Heart left ventricle (tissue), 16 donors: Measurements from ENCODE around the gene FURIN. TPM values are rescaled to one million over a fixed set of nuclear protein-coding genes. Genes with fewer than 3 reads are reported as not detected.
A peak's percentile ranks its signal among the peaks of the same experiment; 100 is the strongest.

Source experiments
- ATAC-seq, 4 donors: fragments of 200-7000 bp; cut with Tn5 transposase; one replicate each; pipeline ENCODE4 v1.9.1; 2020 to 2022; ENCODE audit warnings: moderate library complexity in 4 of 4, mild to moderate bottlenecking in 3 of 4, moderate number of reproducible peaks in 1 of 4
- DNase-seq, 5 donors: peaks; one replicate each; pipeline ENCODE4 v3.0.0-alpha.2; 2020
- H3K27ac ChIP-seq, 12 donors: fragments of 200-600 bp; sonication (generic) in 4 of 12; one replicate each; pipeline versions ENCODE4 v1.5.0 to v1.8.0; 2016 to 2022; ENCODE audit warnings: mild to moderate bottlenecking in 2 of 12
- H3K27me3 ChIP-seq, 9 donors: fragments of 200-600 bp; sonication (generic) in 2 of 9; one replicate each; pipeline versions ENCODE4 v1.5.1 to v1.8.0; 2016 to 2022; ENCODE audit warnings: mild to moderate bottlenecking in 3 of 9
- H3K36me3 ChIP-seq, 9 donors: fragments of 200-600 bp; sonication (generic) in 2 of 9; one replicate each; pipeline versions ENCODE4 v1.5.0 to v1.8.0; 2018 to 2022; ENCODE audit warnings: mild to moderate bottlenecking in 2 of 9
- H3K4me1 ChIP-seq, 12 donors: fragments of 200-600 bp; sonication (generic) in 4 of 12; one replicate each; pipeline versions ENCODE4 v1.5.0 to v1.8.0; 2016 to 2022; ENCODE audit warnings: mild to moderate bottlenecking in 3 of 12
- H3K4me3 ChIP-seq, 12 donors: fragments of 200-600 bp; sonication (generic) in 4 of 12; one replicate each; pipeline versions ENCODE4 v1.5.0 to v1.8.0; 2017 to 2022; ENCODE audit warnings: mild to moderate bottlenecking in 9 of 12, moderate library complexity in 4 of 12
- H3K9me3 ChIP-seq, 12 donors: fragments of 200-600 bp; sonication (generic) in 4 of 12; one replicate each; pipeline versions ENCODE4 v1.5.0 to v1.8.0; 2016 to 2022; ENCODE audit warnings: mild to moderate bottlenecking in 1 of 12
- POLR2A ChIP-seq, 2 donors: fragments of 450-650 bp; IDR thresholded peaks; one replicate each; pipeline ENCODE4 v1.6.1; 2017; ENCODE audit warnings: antibody characterized with exemption in 2 of 2, mild to moderate bottlenecking in 2 of 2, moderate library complexity in 2 of 2
- WGBS, 4 donors: extraction: QIAGEN DNeasy Blood & Tissue Kit in 2 of 4; methylation state at CpG; one replicate each; pipeline versions ENCODE4 v1.1.5 to v1.1.7; 2013 to 2018; 5-methylcytosine and 5-hydroxymethylcytosine counted together
- intact Hi-C, 10 donors: fragments of 100-400 bp; cut with DNase I; formaldehyde crosslinking; loops; one replicate each; pipeline versions ENCODE4 v1.11.1 to v1.14.2; 2022
- polyA plus RNA-seq, 2 donors: library from polyadenylated mRNA; stranded (reverse); fragments of 200-250 nt; gene quantifications; one replicate each; pipeline ENCODE4 v1.2.3, GENCODE V29; 2013
- total RNA-seq, 9 donors: library from RNA; depleted of rRNA in 2 of 9; stranded (reverse); fragments of >200 nt in 2 of 9; fragmentation: NEBNext Ultra II Directional in 3 of 9; extraction: Animal tissue kit (Norgen Biotek cat#: 25700) in 3 of 9; gene quantifications; one replicate each; pipeline versions ENCODE4 v1.1.0 to v1.2.4, GENCODE V29; 2016 to 2023
- TF ChIP-seq, protein P1 (sequence below), 12 donors: fragments of 200-600 bp; sonication (generic) in 4 of 12; IDR thresholded peaks; one replicate each; pipeline versions ENCODE4 v1.5.0 to v1.8.0; 2018 to 2022; ENCODE audit warnings: antibody characterized with exemption in 12 of 12, mild to moderate bottlenecking in 5 of 12
- donor health status: ischemic (EF 13 %, LVEDD 7.1; RV severe dilation, severe dysfunction).
- donor health status: healthy with polysubstance abuse.
- donor health status: DM: no; HTN: yes; CAD: no.
- donor health status: DM: no; HTN: no; CAD: no.
- donor health status: ischemic (EF 25% LVEDD 6.9; RV normal size, moderate dysfunction).
- donor health status: ischemic (EF 25% LVEDD 5.7; RV mildly dilated, moderate dysfunction).
- donor health status: healthy.
- donor health status: DM: yes; HTN: yes; CAD: no.
- donor health status: ischemic (EF 35%, LVEDD 5.7; RV mildly dilated, moderate dysfunction).
- donor health status: nonischemic (EF 11% LVEDD 7.7; RV severe dilation, severe dysfunction).
- donor health status: DM: yes; HTN: yes; CAD: no.
- donor health status: PGD.
- donor health status: ischemic (EF 29% LVEDD 5.4; RV normal size, mild dysfunction).
- donor health status: nonischemic (EF 23%, LVEDD 6.1; RV moderate dilation, normal function).

The FURIN gene
- total and polyA plus RNA-seq, 11 donors: 37.2 to 174 (median 64.8) TPM

GRCh38 chr15:90909976-90910375, 41.6 kb downstream of the FURIN start:
- no peak overlapping the region for H3K4me3 ChIP-seq
- no peak for TF ChIP-seq POLR2A (IDR thresholded peaks at IDR 0.05)
- TF ChIP-seq, protein P1, sequence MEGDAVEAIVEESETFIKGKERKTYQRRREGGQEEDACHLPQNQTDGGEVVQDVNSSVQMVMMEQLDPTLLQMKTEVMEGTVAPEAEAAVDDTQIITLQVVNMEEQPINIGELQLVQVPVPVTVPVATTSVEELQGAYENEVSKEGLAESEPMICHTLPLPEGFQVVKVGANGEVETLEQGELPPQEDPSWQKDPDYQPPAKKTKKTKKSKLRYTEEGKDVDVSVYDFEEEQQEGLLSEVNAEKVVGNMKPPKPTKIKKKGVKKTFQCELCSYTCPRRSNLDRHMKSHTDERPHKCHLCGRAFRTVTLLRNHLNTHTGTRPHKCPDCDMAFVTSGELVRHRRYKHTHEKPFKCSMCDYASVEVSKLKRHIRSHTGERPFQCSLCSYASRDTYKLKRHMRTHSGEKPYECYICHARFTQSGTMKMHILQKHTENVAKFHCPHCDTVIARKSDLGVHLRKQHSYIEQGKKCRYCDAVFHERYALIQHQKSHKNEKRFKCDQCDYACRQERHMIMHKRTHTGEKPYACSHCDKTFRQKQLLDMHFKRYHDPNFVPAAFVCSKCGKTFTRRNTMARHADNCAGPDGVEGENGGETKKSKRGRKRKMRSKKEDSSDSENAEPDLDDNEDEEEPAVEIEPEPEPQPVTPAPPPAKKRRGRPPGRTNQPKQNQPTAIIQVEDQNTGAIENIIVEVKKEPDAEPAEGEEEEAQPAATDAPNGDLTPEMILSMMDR (IDR thresholded peaks at IDR 0.05): no peak
- ATAC-seq (no peak), DNase-seq (no peak)
- no peak overlapping the region for H3K27ac ChIP-seq
- intact Hi-C loops: no loop called here
- H3K9me3 ChIP-seq: no peaks in the 10 kb centered on the region
- no peaks in the 10 kb centered on the region for H3K27me3 ChIP-seq
- WGBS, 4 donors: 93 to 99% (median 96%) methylated on average over 6 to 8 of the region's 8 CpGs
- H3K36me3 ChIP-seq: peaks cover 8 to 98% (median 92%) of the 10 kb centered on the region in 9 donors
- peaks cover 0 to 43% (median 22%) of the 10 kb centered on the region in 12 donors for H3K4me1 ChIP-seq

DNA sequence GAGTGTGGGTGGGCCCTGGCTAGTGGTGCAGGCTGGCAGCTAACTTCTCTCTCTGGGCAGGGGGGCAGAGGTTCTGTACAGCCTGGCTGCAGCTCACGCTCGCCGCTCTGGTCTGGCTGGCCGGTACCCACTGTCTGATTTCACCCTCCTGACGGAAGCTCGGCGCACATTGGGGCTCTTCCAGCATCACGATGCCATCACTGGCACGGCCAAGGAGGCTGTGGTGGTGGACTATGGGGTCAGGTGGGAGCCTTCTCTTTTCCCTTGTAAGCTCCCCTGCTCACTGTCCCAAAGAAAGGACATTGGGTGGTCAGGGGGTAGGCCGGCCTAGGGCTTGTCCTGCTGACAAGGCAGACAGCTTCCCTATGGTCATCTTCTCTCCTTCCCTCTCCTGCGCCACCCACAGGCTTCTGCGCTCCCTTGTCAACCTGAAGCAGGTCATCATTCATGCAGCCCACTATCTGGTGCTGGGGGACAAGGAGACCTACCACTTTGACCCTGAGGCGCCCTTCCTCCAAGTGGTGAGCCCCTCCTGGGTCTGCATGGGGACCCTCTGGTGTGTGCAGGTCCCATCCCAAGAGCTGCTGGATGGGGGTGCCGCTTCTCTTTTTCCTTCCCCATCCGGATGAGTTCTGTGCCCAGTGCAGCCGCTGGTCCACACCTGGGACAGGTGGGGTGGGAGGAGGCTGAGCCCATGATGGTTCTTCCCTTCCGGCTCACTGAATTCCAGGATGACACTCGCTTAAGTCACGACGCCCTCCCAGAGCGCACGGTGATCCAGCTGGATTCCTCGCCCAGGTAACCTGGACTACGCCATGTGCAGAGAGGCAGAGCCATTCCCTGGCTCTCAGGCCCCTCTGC, 42.3 kb downstream of the FURIN start:
- H3K27ac ChIP-seq: no peak overlapping the region
- peaks cover 0 to 50% (median 23%) of the 10 kb centered on the region in 12 donors for H3K4me1 ChIP-seq
- no peak overlapping the region for H3K4me3 ChIP-seq
- peaks cover 8 to 98% (median 92%) of the 10 kb centered on the region in 9 donors for H3K36me3 ChIP-seq
- no peaks in the 10 kb centered on the region for H3K27me3 ChIP-seq
- no peak for ATAC-seq
- intact Hi-C loops: no loop called here
- H3K9me3 ChIP-seq: no peaks in the 10 kb centered on the region
- DNase-seq: no peak
- TF ChIP-seq POLR2A (IDR thresholded peaks at IDR 0.05): no peak
- TF ChIP-seq, protein P1 (IDR thresholded peaks at IDR 0.05): no peak
- 94 to 95% (median 94%) methylated on average over 23 to 24 of the region's 24 CpGs for WGBS, 4 donors

GRCh38 chr15:90911302-90911623, 42.9 kb downstream of the FURIN start:
- Histone ChIP-seq H3K36me3 (peaks cover 8 to 98% (median 92%) of the 10 kb centered on the region in 9 donors), H3K4me3 (no peak overlapping the region), H3K4me1 (peaks cover 0 to 52% (median 24%) of the 10 kb centered on the region in 12 donors), H3K27ac (no peak overlapping the region), H3K9me3 (no peaks in the 10 kb centered on the region), H3K27me3 (no peaks in the 10 kb centered on the region)
- no peak for TF ChIP-seq POLR2A (IDR thresholded peaks at IDR 0.05)
- TF ChIP-seq, protein P1 (IDR thresholded peaks at IDR 0.05): no peak
- DNase-seq (peak in 1 of 5 donors; percentile 23), ATAC-seq (no peak)
- 89 to 93% (median 90%) methylated on average over 19 of the region's 19 CpGs for WGBS, 4 donors
- intact Hi-C loops: no loop called here

DNA sequence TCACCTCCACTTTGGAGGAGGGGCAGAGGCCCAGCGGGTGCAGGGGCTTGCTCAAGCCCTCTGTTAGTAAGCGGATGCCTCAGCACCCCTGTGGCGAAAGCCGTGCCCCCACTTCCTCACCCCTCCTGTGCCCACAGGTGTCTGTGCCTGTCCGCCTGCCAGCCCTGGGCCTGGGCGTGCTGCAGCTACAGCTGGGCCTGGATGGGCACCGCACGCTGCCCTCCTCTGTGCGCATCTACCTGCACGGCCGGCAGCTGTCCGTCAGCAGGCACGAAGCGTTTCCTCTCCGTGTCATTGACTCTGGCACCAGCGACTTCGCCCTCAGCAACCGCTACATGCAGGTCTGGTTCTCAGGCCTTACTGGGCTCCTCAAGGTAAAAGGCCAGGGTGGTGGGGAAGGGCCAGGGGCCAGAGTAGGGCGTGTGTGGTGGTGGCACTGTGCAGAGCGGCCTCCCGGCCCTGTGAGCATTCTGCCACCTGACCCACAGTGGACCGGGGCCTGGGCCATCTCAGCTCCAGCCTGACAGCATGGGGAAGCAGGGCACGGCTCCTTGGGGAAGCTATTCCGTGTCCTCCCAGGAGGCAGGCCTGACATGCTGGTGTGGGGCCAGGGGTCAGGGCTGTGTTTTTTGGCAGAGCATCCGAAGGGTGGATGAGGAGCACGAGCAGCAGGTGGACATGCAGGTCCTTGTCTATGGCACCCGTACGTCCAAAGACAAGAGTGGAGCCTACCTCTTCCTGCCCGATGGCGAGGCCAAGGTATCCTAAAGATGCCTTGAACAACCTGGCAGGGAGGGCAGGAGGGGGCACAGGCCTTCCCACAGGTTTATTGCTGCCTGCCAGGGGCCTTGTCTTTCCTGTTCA, 43.8 kb downstream of the FURIN start:
- intact Hi-C loops: no loop called here
- TF ChIP-seq, protein P1 (IDR thresholded peaks at IDR 0.05): no peak
- TF ChIP-seq POLR2A (IDR thresholded peaks at IDR 0.05): no peak
- DNase-seq: no peak

More for the DNA sequence above, 43.8 kb downstream of the FURIN start:
- ATAC-seq: no peak
- no peak overlapping the region for H3K27ac ChIP-seq
- no peak overlapping the region for H3K4me3 ChIP-seq
- 94 to 95% (median 94%) methylated on average over 20 to 30 of the region's 30 CpGs for WGBS, 4 donors
- no peaks in the 10 kb centered on the region for H3K27me3 ChIP-seq
- H3K9me3 ChIP-seq: no peaks in the 10 kb centered on the region
- H3K4me1 ChIP-seq: peaks cover 0 to 52% (median 24%) of the 10 kb centered on the region in 12 donors
- peaks cover 8 to 98% (median 92%) of the 10 kb centered on the region in 9 donors for H3K36me3 ChIP-seq
